HG03442 (cell line): Measurements from ENCODE around the gene PCAT7.
"Not testable (repeated sequence)": the region's sequence is repeated elsewhere in the genome, so short reads cannot be mapped to it uniquely, and the experiment has no call there.

Experiments used
- ATAC-seq: cut with Tn5 transposase; IDR thresholded peaks from one replicate; pipeline ENCODE4 v1.9.1; 2021; ENCODE audit warnings: mild to moderate bottlenecking, moderate library complexity; ENCODE audit not compliant: unreplicated experiment

The PCAT7 gene

GRCh38 chr9:94560237-94560636 lies 5.4 kb downstream of the PCAT7 start:
- no peak for ATAC-seq

- no peak for ATAC-seq
These were observed 8.7 kb downstream of the PCAT7 start for GRCh38 chr9:94563548-94563947.

GRCh38 chr9:94564279-94564678 lies 9.4 kb downstream of the PCAT7 start:
- ATAC-seq, result not testable (repeated sequence)

- ATAC-seq, result no peak
These were observed 11.7 kb downstream of the PCAT7 start for GRCh38 chr9:94566550-94566949.

GRCh38 chr9:94567271-94567670 lies 12.4 kb downstream of the PCAT7 start:
- ATAC-seq, result no peak

- no peak for ATAC-seq
These were observed 13.5 kb downstream of the PCAT7 start for GRCh38 chr9:94568250-94568889.

GRCh38 chr9:94568972-94569712 lies 14.3 kb downstream of the PCAT7 start:
- no peak for ATAC-seq

- no peak for ATAC-seq
These were observed 21.2 kb downstream of the PCAT7 start for GRCh38 chr9:94576131-94576530.

GRCh38 chr9:94577036-94577435 lies 22.2 kb downstream of the PCAT7 start:
- no peak for ATAC-seq

GRCh38 chr9:94577571-94577970 lies 22.7 kb downstream of the PCAT7 start:
- no peak for ATAC-seq

GRCh38 chr9:94581728-94582127 lies 26.8 kb downstream of the PCAT7 start:
- no peak for ATAC-seq

- ATAC-seq, result no peak
These were observed 29.7 kb downstream of the PCAT7 start for GRCh38 chr9:94584555-94584954.

- ATAC-seq, result no peak
These were observed 31.4 kb downstream of the PCAT7 start for GRCh38 chr9:94586316-94586715.

GRCh38 chr9:94586814-94587213 lies 31.9 kb downstream of the PCAT7 start:
- no peak for ATAC-seq

GRCh38 chr9:94588681-94589080 lies 33.8 kb downstream of the PCAT7 start:
- no peak for ATAC-seq

- not testable (repeated sequence) for ATAC-seq
These were observed 36.2 kb downstream of the PCAT7 start for GRCh38 chr9:94591046-94591545.

GRCh38 chr9:94591876-94592275 lies 37.0 kb downstream of the PCAT7 start:
- ATAC-seq, result no peak

GRCh38 chr9:94592683-94593082 lies 37.8 kb downstream of the PCAT7 start:
- ATAC-seq, result not testable (repeated sequence)

GRCh38 chr9:94593459-94594345 lies 38.8 kb downstream of the PCAT7 start, which contains the start of gene FBP2:
TSS of gene FBP2 (minus strand) at chr9:94593824. CDS start at chr9:94593726, 98 bp downstream.
- ATAC-seq, result no peak

GRCh38 chr9:94599102-94599501 lies 44.2 kb downstream of the PCAT7 start:
- ATAC-seq, result no peak

GRCh38 chr9:94600258-94600657 lies 45.4 kb downstream of the PCAT7 start:
- no peak for ATAC-seq
